Left renal cortex interstitium (tissue), 4 donors: ENCODE results near the gene TPRN. TPM values are rescaled to one million over a fixed set of nuclear protein-coding genes. Genes with fewer than 3 reads are reported as not detected.

Experiments
- DNase-seq, 4 donors: peaks; one replicate each; pipeline ENCODE4 v3.0.0-alpha.2; 2013; ENCODE audit warnings: low read depth in 4 of 4, low spot score in 2 of 4, missing footprints in 1 of 4
- polyA plus RNA-seq, 4 donors: library from polyadenylated mRNA; unstranded; fragments of 120-200 nt; gene quantifications; one replicate each; pipeline ENCODE4 v1.2.1, GENCODE V29; 2013; ENCODE audit not compliant: insufficient read length in 4 of 4

Gene TPRN
- polyA plus RNA-seq, 4 donors = 12.8 to 15.4 (median 14.7) TPM

DNA sequence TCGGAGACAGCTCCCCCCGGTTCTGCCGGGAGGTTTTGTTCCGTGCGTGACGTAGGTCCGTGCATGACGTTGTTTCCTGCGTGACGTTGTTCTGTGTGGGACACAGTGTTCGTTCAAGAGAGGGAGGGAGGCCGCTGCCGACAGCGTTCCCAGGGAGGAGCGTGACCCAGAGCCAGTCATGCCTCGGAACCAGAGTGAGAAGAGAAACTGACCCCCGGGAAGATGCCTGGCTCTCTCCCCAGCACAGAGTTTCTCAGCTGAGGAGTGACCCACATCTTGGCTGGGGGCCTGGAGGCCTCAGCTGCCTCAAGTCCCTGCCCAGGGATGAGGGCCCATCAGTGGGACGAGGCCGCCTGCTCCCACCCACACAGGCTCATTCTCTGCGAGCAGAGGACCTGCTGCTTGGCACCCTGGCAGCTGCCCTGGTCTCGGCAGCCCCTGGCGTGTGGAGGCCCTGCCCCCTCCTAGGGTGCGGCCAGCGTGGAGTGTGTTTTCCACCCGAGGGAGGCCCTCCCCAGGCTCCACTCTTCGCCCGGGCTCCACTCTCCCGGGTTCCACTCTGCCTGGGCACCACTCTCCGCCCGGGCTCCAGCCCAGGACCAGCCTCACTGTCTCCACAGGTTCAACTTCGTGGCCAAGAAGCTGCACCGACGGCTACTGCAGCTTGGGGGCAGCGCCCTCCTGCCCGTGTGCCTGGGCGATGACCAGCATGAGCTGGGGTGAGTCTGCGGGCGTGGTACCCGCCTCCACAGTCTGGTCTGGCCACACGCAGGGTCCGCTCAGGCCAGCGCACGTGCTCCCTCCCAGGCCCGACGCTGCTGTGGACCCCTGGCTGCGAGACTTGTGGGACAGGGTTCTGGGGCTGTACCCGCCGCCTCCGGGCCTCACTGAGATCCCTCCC, 12.9 kb upstream of the TPRN start:
- no peak for DNase-seq

DNA sequence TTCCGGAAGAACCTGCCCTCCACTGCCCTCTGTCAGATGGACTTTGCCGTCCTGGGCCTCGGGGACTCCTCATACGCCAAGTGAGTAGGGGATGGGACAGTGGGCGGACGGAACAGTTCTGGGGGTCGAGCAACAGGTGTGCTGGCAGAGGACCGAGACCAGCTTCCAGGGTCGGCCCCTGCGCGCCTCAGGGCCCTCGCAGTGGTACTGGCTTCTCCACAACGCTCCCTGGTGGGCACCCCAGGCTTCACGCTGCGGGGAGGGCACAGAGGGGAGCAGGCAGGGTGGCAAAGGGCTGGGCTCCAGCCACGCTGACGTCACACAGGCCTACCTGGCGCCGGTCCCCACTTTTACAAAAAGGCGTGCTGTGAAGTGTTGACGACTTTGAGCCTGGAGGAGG, 12.0 kb upstream of the TPRN start:
- no peak for DNase-seq

DNA sequence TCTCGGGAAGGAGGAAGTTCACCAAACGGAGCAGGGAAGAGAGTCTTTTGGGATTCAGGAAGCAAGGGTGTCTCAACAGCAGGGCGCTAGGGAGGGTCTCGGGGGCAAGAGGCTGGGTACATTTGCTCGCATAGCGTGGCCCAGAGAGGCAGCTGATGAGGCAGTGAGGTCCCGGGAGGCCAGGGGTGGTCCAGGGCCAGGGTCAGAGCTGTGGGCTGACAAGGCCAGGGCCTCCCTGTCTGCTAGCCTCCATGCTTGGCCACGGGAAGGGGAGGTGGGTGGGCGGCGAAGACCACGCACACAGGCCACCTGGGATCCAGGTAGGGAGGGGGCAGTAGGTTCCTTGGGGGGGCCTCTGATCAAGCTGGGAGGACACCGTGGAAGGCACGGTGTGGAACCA, 11.0 kb upstream of the TPRN start:
- DNase-seq = no peak

- no peak for DNase-seq
Measured at GRCh38 chr9:137206602-137207001, 6.1 kb upstream of the TPRN start.

- peak in 1 of 4 donors; percentile 88 for DNase-seq
Measured at GRCh38 chr9:137205126-137206069, 4.9 kb upstream of the TPRN start, which contains the start of the genes NDOR1 and TMEM203. TSS of gene NDOR1 (plus strand) at chr9:137205700. CDS start at chr9:137205778, 78 bp downstream. TSS of gene TMEM203 (minus strand) at chr9:137205648. CDS start at chr9:137205414, 234 bp downstream.

DNA sequence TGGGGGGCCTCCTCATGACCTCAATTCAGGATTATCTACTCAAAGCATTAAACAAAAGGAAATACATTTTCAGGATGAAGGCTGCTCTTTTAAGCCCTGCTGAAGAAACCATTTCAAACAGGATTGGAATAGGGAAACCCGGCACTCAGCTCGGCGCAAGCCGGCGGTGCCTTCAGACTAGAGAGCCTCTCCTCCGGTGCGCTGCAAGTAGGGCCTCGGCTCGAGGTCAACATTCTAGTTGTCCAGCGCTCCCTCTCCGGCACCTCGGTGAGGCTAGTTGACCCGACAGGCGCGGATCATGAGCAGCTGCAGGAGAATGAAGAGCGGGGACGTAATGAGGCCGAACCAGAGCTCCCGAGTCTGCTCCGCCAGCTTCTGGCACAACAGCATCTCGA, 4.2 kb upstream of the TPRN start:
- no peak for DNase-seq

GRCh38 chr9:137202966-137203365, 2.4 kb upstream of the TPRN start:
- DNase-seq = no peak

DNA sequence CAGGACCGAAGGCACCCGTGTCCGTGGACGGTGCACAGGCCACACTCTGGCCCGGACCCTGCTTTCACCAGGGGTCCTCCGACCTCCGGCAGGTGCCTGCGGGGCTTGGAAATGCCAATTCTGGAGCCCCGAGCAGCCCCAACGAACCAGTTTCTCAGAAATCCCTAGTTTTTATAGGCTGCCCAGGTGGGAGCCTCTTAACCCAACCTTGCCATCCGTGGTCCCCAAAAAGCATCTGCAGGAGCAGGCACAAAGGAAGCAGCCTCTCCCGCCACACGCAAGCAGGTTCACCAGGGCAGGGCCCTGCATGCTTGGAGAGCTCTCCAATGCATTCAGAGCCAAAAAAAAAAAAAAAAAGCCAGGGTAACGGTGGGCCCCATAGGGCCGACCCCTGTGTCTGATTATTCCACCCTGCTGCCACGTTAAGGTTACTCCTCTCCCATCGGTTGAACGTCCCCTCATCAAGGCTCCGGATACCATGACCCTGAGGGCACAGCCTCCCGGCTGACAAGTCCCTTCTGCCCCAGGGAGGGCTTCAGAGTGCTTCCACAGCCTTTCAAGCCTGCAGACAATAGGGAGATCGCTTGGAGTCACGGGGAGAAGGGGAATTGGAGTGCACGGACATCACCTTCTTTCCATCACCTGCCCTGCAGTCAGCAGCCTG, 796 bp upstream of the TPRN start:
- DNase-seq = no peak

GRCh38 chr9:137199411-137200121, 975 bp downstream of the TPRN start:
- no peak for DNase-seq

DNA sequence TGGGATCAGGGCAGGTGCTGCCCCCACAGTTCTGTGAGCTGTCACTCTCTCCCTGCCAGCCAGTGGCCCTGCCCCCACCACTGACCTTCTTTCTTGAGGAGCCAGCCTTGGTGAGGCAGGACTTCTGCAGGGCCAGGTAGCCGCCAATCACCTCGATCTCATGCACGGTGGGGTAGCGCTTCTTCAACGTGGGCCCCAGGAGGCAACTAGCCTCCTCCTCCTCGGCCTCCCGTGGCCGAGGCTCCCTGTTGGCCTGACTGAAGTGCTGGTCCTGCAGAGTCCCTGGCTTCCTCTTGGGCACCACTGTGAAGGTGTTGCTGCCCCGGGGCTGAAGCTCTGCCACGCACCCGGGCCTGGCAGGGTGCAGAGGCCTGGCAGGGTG, 1.6 kb downstream of the TPRN start:
- no peak for DNase-seq

DNA sequence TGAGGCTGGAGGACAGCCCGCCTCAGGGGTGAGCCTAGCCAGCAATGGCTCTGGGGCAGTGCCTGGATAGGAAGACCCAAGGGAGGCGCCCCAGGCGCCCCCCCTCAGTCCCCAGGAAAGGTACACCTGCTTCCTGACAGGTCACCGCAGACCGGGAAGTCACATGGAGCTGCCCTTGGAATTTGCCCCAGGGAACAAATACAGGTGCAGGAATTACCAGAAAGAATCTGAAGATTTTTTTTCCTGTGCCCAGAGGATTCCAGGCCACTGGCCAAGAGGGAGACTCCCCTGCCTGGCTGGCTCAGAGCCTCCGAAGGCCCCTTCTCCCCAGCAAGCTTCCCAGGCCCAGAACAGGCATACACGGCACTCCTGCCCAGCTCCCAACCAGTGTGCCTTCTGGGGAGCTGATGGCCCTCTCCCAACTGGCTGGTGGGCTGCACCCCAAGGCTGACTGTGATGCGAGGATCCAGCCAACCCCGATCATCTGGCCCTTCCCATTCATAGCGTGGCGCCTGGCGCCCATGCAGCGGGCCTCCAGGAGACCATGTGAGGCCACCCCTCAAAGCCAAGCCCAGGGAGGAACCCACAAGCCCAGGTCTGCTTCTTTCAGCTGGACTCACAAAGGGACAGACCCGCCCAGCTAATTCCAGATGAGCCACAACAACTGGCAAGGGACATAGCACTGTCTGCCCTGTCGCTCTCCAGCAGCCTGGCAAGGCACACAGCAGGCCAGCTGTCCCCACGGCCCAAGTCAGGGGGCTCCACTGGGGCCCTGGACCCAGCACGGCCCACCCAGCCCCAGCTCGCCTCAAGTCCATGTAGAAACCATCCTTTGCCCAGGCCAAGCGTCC, 2.3 kb downstream of the TPRN start:
- DNase-seq = no peak

- no peak for DNase-seq
Measured at GRCh38 chr9:137195525-137196220, 4.9 kb downstream of the TPRN start.

DNA sequence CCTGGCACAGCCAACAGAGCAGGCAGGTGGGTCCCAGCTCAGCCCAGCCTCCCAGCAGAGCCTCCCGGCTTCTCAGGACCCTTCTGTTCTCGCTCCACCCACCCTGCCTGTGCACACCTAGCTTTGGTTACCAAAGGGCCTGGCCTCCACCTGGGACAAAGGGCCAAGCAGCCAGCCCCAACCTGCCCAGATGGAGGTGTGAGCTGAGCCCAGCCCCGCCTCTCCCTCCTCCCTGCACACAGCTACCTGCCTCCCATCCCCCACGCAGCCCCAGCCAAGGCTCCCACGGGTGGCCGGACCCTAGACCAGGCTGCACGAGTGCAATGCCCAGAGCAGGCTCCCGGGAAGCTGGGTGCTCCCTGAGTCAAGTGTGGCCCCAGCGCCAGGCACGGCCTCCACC, 5.6 kb downstream of the TPRN start:
- no peak for DNase-seq

DNA sequence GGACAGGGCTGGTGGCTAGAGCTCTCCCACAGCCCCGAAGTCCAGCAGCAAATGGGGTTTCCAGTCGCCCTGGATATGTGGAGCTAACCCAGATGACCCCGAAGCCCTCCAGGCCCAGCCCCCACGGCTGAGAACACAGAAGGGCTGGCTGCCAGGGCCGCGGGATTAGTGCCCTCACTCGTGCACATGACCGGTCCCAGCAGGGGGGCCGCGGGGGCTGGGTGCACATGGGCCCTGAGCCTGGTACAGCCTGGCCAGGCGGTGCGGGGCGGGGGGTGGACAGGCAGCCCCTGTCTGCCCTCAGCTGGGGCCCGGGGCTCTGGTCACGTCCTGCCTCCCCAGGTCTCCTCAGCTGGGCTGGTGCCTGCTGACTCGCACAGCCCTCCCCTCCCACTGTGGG, 6.2 kb downstream of the TPRN start:
- no peak for DNase-seq

GRCh38 chr9:137193771-137194170, 6.8 kb downstream of the TPRN start:
- no peak for DNase-seq

- DNase-seq = no peak
Measured at GRCh38 chr9:137192859-137193258, 7.7 kb downstream of the TPRN start.

GRCh38 chr9:137192448-137192780, 8.1 kb downstream of the TPRN start:
- DNase-seq = no peak

DNA sequence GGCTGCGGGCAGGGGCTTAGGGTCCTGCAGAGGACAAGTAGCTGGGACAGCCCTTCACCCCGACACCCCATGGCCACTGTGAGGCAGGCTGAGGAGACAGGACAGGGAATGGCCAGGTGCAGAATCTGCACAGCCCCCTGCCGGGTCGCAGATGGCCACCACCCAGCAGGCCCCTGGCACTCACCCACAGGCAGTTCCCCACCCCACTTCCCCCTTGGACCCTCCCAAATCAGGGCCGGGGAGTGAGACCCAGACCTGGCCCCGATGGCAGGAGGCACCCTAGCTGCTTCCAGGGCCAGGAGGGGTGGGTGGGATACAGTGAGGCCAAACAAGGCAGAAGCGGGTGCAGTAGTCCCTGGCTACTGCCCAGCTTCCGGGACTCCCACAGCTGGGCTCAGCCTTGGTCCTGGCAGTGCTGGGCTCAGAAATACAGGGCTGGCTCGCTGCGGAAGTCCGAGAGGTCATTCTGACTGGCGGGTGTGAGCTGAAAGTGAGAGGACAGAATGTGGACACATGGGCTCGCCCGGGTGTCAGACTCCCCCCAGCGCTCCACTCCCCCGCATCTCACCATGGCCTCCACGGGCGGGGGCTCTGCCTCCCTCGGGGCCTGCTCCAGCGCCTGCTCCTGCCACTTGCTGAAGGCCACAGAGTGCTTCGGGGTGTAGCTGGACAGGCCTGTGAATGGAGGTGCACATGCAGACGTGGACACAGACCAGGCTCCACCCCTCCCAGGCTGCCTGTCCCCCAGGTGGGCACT, 8.7 kb downstream of the TPRN start:
- DNase-seq = no peak
